ENCODE results near the gene OGFOD3.

GRCh38 chr17:82415336-82415735, 3.0 kb downstream of the OGFOD3 start:
- no peak for TF ChIP-seq CTCF (IDR thresholded peaks at IDR 0.05; ENCODE audit: borderline replicate concordance, extremely low read depth, low read length, poor library complexity, severe bottlenecking)
- TF ChIP-seq EZH2 (IDR thresholded peaks at IDR 0.05; ENCODE audit: borderline replicate concordance, low read depth, low read length, severe bottlenecking) = no peak
